D341Med (cell line): ENCODE data around the gene TYSND1.
"Not testable (repeated sequence)": the region's sequence is repeated elsewhere in the genome, so short reads cannot be mapped to it uniquely, and the experiment has no call there.

Experiments
- DNase-seq: peaks from one replicate; pipeline ENCODE4 v3.0.0; 2012; ENCODE audit warnings: low spot score

TYSND1 gene

DNA sequence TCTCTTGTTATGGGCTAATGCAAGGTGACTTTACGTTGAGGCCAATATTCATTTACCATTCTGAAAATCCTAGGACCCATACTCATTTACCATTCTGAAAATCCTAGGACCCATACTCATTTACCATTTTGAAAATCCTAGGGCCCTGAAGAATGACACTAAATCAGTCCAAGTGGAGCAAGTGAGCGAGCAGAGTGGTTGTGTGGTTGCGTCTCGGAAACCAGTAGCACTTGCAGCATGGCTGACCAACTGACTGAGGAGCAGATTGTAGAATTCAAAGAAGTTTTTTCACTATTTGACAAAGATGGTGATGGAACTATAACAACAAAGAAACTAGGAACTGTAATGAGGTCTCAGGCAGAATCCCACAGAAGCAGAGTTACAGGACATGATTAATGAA lies 16.9 kb upstream of the TYSND1 start:
- DNase-seq, result no peak

DNA sequence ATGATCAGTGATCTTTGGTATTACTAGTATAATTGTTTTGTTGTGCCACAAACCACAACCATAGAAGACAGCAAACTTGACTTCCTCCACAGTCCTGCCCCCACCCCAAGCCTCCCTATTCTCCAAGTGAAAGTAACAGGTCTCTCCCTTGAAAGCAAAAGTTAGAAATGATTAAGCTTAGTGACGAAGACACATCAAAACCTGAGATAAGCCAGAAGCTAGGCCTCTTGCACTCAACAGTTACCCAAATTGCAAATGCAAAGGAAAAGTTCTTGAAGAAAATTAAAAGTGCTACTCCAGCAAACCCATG lies 16.3 kb upstream of the TYSND1 start:
- DNase-seq, result no peak

DNA sequence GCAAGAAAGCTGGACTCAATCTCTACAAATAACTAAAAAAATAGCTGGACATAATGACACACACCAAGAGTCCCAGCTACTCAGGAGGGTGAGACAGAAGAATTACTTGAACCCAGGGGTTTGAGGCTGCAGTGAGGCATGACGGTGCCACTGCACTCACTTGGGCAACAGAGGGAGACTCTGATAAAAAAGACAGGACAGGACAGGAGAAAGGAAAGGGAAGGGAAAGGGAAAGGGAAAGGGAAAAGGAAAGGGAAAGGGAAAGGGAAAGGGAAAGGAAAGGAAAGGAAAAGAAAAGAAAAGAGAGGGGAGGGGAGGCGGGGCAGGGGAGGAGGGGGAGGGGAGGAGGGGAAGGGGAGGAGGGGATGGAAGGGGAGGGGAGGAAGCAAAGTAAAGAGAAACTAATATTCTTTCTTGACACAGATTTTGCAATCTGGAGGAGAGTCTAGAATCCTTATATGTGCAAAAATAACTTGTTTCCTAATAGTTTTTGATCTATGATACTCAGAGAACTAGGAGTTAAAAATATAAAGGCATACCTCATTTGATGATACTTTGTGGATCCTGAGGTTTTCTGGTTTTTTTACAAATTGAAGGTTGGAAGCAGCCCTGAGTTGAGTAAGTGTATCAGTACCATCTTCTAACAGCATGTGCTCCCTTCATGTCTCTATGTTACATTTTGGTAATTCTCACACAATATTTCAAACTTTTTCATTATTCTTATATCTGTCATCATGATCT lies 15.8 kb upstream of the TYSND1 start:
- DNase-seq, result no peak

DNA sequence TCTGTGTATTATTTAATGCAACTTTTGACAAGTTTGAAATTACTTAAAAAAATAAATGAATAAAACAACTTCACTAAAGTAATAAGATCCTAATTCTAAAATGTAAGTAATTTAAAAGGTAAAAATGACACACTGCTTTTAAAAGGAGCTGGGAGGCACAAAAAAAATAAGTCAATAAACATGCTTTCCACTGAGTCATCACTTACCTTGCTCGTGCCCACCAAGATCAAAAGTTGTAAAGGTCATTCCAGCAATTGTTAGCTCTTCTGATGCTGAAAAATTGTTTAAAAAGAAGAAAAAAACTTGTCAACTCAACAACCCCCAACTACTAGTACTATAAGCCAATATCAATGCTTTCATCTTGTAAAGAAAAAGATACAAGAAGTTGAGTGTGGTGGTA lies 14.3 kb upstream of the TYSND1 start:
- DNase-seq, result no peak

DNA sequence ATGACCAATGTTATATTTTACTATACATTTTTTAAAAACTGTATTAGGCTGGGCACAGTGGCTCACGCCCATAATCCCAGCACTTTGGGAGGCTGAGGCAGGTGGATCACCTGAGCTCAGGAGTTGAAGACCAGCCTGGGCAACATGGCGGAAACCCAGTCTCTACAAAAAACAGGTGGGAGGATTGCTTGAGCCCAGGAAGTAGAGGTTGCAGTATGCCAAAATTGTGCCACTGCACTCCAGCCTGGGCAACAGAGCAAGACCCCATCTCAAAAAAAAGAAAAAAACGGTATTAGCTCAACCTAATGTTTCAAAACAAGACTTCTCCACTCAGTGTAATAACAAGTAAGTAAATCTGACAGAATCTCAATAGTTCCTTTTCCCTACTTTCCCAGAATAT lies 12.9 kb upstream of the TYSND1 start:
- not testable (repeated sequence) for DNase-seq

GRCh38 chr10:70158113-70158512 lies 11.6 kb upstream of the TYSND1 start:
- no peak for DNase-seq

DNA sequence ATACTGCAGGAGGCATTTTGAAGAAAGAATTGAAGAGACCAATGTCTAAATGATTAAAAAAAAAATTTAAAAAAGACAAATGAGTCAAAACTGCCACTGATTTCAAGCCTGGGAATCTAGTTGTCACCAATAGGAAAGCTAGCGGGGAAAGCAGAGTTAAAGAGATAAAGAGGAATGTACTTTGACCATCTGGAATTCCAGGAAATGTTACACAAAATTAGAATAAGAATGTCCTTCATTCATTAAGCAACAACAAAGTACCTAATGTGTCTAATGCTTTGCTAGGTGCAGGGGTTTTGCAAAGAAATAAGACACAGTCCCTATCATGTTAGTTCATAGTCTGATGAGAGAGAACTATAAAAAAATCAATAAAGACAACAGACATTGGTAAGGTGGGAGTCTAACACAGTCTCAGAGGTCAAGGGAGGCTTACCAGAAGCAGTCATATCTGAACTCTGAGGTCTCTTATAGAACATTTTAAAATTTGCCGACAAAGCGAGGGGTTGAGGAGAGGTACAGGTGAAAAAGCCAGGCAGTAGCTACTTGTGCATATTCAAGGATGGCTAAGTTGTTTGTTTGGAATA lies 8.8 kb upstream of the TYSND1 start:
- no peak for DNase-seq

DNA sequence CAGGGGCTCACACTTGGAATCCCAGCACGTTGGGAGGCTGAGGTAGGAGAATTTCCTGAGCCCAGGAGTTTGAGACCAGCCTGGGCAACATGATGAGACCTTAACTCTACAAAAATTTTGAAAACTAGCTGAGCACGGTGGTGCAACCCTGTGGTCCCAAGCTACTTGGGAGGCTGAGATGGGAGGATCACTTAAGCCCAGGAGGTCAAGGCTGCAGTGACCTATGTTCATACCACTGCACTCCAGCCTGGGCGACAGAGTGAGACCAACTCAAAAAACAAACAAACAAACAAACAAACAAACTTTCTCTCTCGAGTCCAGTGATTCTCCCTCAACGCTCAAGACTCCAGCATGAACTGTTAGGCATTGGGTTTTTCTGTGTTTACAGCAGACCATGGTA lies 2.0 kb upstream of the TYSND1 start:
- no peak for DNase-seq

GRCh38 chr10:70147259-70147625 lies 742 bp upstream of the TYSND1 start:
- DNase-seq, result no peak

DNA sequence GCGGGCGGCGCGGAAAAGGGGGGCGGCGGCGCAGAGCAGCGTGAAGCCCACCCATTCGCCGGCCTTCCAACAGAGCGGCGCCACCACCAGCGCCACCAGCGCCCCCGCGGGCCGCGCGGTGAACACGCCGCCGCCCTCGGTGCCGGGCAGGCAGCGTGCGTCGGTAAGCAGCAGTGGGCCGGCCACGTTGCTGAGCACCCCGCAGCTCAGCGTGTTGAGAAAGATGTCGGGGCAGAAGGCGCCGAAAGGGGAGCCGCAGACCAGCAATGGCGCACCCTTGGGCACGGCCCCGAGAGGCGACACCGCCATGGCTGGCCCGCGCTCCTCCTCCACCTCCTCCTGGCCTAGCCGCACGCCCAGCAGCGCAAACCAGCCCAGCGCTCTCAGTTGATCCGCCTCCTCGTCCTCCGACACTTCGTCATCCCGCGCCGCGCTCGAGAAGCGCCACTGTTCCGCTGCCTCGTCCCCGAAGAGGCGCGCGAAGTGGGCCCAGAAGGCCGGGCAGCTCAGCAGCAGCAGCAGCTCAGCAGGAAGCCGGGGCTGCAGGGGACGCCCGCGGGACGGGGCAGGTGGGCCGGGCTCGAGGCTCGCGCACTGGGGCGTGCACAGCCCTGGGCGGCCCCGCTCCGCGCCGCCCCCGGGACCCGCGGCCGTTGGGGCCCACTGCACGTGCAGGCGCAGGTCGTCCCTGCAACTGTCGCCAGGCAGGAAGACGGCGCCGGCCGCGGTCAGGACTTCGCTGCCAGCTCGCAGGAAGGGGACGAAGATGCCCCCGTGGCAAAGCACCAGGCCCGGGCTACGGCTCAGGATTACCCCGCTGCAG lies 623 bp downstream of the TYSND1 start:
- peak; percentile 81 for DNase-seq

DNA sequence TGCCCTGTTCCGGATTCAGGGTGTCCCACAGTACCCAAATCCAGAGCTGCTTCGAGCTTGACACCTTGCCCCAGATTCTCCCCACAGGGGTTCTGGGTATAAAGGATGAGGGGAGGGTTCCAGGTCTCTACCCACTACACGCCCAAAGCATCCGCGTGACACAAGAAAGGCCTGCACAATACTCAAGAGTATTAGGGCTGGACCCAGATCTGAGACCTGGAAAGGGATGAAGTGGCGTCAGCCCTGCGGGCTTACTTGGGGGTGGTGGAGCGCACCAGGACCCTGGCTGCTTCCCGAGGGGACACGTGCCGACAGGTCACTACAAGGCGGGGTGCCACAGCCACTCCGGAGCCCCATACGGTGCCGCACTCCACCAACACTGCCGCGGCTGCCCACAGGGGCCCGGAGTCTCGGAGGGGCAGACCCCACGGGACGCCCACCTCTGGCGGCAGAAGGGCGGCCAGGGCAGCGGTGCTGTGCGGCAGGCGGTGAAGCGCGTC lies 1.3 kb downstream of the TYSND1 start:
- DNase-seq, result no peak

- no peak for DNase-seq
Measured at GRCh38 chr10:70144372-70145110, 2.0 kb downstream of the TYSND1 start.

- DNase-seq, result no peak
Measured at GRCh38 chr10:70142555-70142954, 3.9 kb downstream of the TYSND1 start.

GRCh38 chr10:70140297-70140696 lies 6.2 kb downstream of the TYSND1 start:
- DNase-seq, result no peak

DNA sequence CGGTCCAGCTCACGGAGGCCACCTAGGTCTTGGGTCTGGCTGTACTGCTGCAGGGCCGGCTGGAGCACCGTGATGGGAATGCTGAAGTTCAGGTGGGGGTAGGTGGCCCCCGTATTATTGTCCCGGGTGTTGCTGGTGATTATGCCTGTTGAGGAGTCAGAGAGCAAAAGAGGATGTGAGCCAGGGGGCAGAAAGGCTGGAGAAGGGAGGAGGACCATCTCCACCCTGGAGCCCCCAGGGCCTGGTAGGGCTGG lies 6.6 kb downstream of the TYSND1 start:
- DNase-seq, result no peak

GRCh38 chr10:70139151-70139996 lies 7.1 kb downstream of the TYSND1 start:
- DNase-seq, result no peak

- DNase-seq, result no peak
Measured at GRCh38 chr10:70137927-70138883, 8.3 kb downstream of the TYSND1 start.

DNA sequence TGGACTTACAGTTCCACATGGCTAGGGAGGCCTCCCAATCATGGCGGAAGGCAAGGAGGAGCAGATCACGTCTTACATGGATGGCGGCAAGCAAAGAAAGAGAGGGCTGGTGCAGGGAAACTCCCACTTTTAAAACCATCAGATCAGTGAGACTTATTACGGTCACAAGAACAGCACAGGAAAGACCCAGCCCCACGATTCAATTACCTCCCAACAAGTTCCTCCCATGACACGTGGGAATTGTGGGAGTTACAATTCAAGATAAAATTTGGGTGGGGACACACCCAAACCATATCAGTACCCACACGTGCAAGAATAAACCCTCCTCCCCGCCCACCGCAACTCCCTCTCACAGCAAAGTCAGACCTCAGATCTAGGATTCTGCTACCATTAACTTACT lies 9.4 kb downstream of the TYSND1 start:
- no peak for DNase-seq

GRCh38 chr10:70135684-70136083 lies 10.8 kb downstream of the TYSND1 start:
- no peak for DNase-seq

DNA sequence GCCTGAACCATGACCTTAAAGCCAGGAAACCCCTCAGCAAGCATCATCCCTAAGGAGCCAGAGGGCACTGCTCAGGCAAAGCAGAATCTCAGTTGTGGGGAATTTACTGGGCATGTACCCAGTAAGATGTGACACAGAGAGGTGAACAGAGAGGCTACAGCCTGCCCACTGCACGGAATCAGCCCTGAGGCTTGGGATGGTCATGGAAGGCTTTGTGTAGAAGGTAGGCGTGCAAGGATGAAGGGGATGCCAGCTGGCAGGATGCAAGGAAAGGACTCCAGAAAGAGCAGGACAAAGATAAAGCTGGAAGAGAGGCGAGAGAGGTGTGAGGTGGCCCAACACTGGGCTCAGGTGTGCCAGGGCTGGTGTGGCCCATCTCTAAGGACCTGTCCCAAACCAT lies 11.5 kb downstream of the TYSND1 start:
- no peak for DNase-seq
